Choroid plexus epithelial cell (primary cell): ENCODE data around the gene ABCA7.

ENCODE experiments used
- DNase-seq: peaks from one replicate; pipeline ENCODE4 v3.0.0-alpha.2; 2010; ENCODE audit warnings: low read depth
- H3K4me3 ChIP-seq: 2 replicates; pipeline ENCODE4 v1.5.1; 2011; ENCODE audit warnings: low read depth, mild to moderate bottlenecking, control low read depth, low read length, moderate library complexity
- CTCF ChIP-seq: conservative IDR thresholded peaks from 2 replicates; pipeline ENCODE4 v1.5.1; 2011; ENCODE audit warnings: low read depth, mild to moderate bottlenecking, control low read depth, inconsistent platforms, low read length, moderate library complexity

Gene ABCA7

GRCh38 chr19:1103708-1104310, 63.9 kb downstream of the ABCA7 start, which contains the start of gene GPX4:
TSS of gene GPX4 (plus strand) at chr19:1103994. CDS start at chr19:1104044, 50 bp downstream.
- peak within 1 kb of the TSS; percentile 80 for H3K4me3 ChIP-seq
- TF ChIP-seq CTCF: no peak

GRCh38 chr19:1104311-1105007, 64.6 kb downstream of the ABCA7 start:
- DNase-seq: peak; percentile 75
- no peak for TF ChIP-seq CTCF
- H3K4me3 ChIP-seq: peak overlapping the region; percentile 80

More at GRCh38 chr19:1103708-1104310, 63.9 kb downstream of the ABCA7 start, which contains the start of gene GPX4:
- peak; percentile 100 for DNase-seq

GRCh38 chr19:1105008-1105872, 65.3 kb downstream of the ABCA7 start:
- H3K4me3 ChIP-seq: peak overlapping the region; percentile 80
- no peak for TF ChIP-seq CTCF
- DNase-seq: peak; percentile 58

DNA sequence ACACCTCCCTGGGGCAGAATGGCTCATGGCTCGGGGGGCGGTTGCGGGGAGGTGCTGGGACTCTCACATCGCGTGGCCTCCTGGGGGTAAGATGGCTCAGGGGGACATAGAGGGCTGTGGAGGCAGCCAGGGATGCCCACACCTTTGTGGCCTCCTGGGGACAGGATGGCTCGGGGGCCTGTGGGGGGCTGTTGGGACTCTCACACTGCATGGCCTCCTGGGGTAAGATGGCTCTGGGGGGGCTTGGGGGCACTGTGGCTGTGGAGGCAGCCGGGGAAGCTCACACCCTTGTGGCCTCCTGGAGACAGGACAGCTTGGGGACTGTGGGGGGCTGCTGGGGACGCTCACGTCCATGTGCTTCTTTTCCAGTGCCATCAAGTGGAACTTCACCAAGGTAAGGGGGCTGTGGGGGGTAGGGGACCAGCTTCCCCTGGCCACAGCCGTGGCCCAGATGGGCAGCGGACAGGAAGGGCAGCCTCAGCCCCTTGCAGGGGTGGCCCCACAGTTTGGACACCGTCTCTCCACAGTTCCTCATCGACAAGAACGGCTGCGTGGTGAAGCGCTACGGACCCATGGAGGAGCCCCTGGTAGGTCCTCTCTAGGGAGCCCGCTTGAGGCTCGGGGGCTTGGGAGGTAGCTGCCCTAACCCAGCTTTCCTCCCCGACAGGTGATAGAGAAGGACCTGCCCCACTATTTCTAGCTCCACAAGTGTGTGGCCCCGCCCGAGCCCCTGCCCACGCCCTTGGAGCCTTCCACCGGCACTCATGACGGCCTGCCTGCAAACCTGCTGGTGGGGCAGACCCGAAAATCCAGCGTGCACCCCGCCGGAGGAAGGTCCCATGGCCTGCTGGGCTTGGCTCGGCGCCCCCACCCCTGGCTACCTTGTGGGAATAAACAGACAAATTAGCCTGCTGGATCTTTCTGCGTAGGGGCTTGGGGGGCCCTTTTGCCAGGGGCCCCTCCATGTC, 66.2 kb downstream of the ABCA7 start:
- no peak for DNase-seq
- TF ChIP-seq CTCF: no peak
- peak overlapping the region; percentile 80 for H3K4me3 ChIP-seq

DNA sequence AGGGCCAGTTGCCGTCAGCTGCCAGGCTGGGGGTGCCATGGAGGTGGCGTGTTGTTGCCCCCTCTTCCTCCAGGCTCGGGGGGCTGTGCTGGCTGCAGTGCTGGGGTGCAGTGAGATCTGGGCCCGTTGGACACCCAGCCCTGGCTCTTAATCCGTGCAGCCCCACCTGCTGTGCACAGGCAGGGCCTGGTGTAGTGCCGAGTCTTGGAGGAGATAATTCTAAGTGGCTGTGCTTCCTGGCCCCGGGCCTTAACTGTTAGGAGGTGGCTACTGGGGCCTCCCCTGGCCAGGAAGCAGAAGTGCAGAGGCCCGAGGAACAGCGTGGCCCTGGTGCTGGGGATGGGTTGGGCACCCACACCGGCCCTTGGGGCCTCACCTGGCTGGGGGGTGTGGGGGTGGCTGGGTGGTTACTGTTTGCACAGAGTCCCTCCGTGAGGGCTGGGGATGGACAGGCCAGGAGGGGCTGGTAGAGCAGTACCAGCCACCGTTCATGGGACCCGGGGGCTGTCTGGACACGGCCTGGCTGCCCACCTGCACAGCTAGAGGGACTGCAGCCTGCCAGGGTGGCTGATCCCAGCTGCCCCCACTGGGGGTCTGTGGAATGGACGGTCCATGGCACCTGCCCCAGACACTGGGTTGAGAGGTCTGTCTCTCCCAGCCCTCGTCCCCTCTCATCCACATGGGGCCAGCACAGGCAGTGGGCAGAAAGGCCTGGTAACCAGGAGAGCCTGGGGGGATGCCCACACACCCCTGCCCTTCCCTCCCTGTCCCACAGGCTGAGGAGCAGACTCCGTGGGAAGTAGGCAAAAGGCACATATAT, 67.1 kb downstream of the ABCA7 start:
- TF ChIP-seq CTCF: peak; percentile 37
- no peak overlapping the region for H3K4me3 ChIP-seq
- peak; percentile 84 for DNase-seq
